ENCODE results near the gene MYL6B. TPM values are rescaled to one million over a fixed set of nuclear protein-coding genes. Genes with fewer than 3 reads are reported as not detected.

Gene MYL6B
- total and polyA plus RNA-seq, 2 donors (not counting 3 experiments of a cell fraction or from before 2014, with no cell fraction given): 135 to 185 TPM

DNA sequence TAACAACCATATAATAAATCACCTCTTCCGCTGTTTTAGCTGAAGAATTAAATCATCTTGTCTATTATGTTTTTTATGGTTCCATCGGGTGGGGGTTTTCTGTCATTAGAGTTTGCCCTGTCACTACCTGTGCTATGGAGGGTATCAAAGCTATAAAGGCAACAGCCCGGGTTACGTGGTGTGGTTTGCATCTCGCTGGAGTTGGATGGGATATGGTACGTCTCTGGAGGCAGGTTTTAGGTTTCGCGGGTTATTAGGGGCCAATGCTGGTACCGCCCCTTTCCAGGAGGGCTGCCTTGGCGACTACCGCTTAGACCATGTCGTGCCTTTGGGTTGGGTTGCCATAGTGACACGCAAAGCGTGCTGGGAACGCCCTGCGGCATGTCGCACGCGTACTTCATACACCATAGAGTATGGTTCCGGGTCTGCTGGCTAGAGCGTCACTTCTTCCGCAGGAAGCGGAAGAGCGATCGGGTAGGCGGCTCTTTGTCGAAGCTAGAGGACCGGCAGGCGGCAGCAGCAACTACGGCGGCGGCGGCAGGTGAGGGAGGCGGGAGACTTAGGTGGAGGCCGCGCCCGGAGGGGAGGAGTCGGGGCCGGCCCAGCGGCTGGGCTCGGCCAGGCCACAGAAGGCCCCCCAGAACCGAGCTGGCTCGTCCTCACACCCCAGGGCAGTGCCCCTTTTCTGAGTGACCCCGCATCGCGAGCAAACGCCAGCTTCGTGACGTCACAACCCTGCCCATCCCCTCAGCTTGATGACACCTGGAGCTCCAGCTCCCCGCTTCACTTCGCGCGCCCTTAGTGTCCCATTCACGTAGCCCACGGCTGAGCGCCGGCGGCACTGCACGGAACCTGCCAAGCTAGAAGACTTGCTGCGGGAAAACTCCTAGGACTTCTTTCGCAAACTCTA lies 34.4 kb upstream of the MYL6B start, which contains the start of gene ZC3H10:
Gene ZC3H10 (plus strand): TSS at position 489 of the 910 bp plus-strand sequence. CDS start 2,297 bp downstream, outside the sequence.
- dilution Hi-C loops (cut with MboI; ENCODE audit: extremely low pct_ligation_motif_present, low sequenced_read_pairs): no loop called here
- H3K27ac ChIP-seq (ENCODE audit: insufficient read depth, low read depth, low read length): peak within 1 kb of the TSS; percentile 86
- no peak within 1 kb of the TSS for H2AFZ ChIP-seq (ENCODE audit: low read depth, low read length)
- CTCF ChIA-PET: interaction anchor here (0.7 to 11.9 kb wide), 15 partner anchors 10 to 380 kb away, joined by 3 to 236 read pairs (median 5); partner anchors contain the start of genes ANKRD52, ESYT1, PA2G4 and RNF41
- H3K4me2 ChIP-seq (ENCODE audit: insufficient read depth, low read length): peak within 1 kb of the TSS; percentile 71
- POLR2A ChIA-PET: interaction anchor here (0.6 to 4.0 kb wide), 9 partner anchors 10 to 104 kb away, joined by 3 to 37 read pairs (median 8); partner anchors contain the start of genes ESYT1, MYL6, PA2G4 and RNF41
- H3K9me1 ChIP-seq (replicated peaks; ENCODE audit: control insufficient read depth, extremely low read depth, insufficient read depth, low read length): no peaks in the 10 kb centered on the region
- peak; percentile 99 for DNase-seq (ENCODE audit: low read depth, low spot score)
- H3K9me3 ChIP-seq (replicated peaks; ENCODE audit: control insufficient read depth, insufficient read depth, low read length): no peaks in the 10 kb centered on the region
- intact Hi-C loops (cut with micrococcal nuclease): loop anchor here (1.0 kb wide), 5 partner anchors 8 to 376 kb away; partner anchors contain the start of genes ANKRD52 and CS
- H3K9ac ChIP-seq (replicated peaks; ENCODE audit: extremely low read depth, insufficient read depth, low read length): peak within 1 kb of the TSS; percentile 95
- H3K79me2 ChIP-seq (ENCODE audit: control insufficient read depth, insufficient read depth, low read length): peaks cover 24% of the 10 kb centered on the region
- H3K4me1 ChIP-seq (ENCODE audit: control insufficient read depth, extremely low read depth, insufficient read depth, low read length): peaks cover 24% of the 10 kb centered on the region
- peak; percentile 99 for FAIRE-seq
- peak within 1 kb of the TSS; percentile 70 to 98 (median 72) for H3K4me3 ChIP-seq (replicated peaks in 1 of 3; ENCODE audit: insufficient read depth in 1 of 3, low read depth in 1 of 3, low read length in 3 of 3)
- H4K20me1 ChIP-seq (replicated peaks; ENCODE audit: control insufficient read depth, extremely low read depth, insufficient read depth, low read length): no peaks in the 10 kb centered on the region
- TF ChIP-seq MYC (IDR thresholded peaks at IDR 0.05; ENCODE audit: low read depth, low read length) (peak; percentile 92), EZH2 (IDR thresholded peaks at IDR 0.05; ENCODE audit: borderline replicate concordance, low read depth, low read length, severe bottlenecking) (no peak), POLR2AphosphoS5 (IDR thresholded peaks at IDR 0.05; ENCODE audit: insufficient read depth, low read depth, low read length) (peak; percentile 100), GATA2 (IDR thresholded peaks at IDR 0.05; ENCODE audit: insufficient read depth, insufficient read length, low read depth, low read length) (no peak), FOS (IDR thresholded peaks at IDR 0.05; ENCODE audit: borderline replicate concordance, insufficient read depth, low read length) (no peak), POLR2A (IDR thresholded peaks at IDR 0.05; ENCODE audit: low read depth, low read length) (peak; percentile 100), JUN (IDR thresholded peaks at IDR 0.05; ENCODE audit: borderline replicate concordance, insufficient read depth, insufficient read length, low read depth) (no peak)
- TF ChIP-seq, protein P1, sequence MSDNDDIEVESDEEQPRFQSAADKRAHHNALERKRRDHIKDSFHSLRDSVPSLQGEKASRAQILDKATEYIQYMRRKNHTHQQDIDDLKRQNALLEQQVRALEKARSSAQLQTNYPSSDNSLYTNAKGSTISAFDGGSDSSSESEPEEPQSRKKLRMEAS (IDR thresholded peaks at IDR 0.05; ENCODE audit: insufficient read depth, insufficient read length): peak; percentile 94
- TF ChIP-seq, protein P2, sequence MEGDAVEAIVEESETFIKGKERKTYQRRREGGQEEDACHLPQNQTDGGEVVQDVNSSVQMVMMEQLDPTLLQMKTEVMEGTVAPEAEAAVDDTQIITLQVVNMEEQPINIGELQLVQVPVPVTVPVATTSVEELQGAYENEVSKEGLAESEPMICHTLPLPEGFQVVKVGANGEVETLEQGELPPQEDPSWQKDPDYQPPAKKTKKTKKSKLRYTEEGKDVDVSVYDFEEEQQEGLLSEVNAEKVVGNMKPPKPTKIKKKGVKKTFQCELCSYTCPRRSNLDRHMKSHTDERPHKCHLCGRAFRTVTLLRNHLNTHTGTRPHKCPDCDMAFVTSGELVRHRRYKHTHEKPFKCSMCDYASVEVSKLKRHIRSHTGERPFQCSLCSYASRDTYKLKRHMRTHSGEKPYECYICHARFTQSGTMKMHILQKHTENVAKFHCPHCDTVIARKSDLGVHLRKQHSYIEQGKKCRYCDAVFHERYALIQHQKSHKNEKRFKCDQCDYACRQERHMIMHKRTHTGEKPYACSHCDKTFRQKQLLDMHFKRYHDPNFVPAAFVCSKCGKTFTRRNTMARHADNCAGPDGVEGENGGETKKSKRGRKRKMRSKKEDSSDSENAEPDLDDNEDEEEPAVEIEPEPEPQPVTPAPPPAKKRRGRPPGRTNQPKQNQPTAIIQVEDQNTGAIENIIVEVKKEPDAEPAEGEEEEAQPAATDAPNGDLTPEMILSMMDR (IDR thresholded peaks at IDR 0.05; ENCODE audit: extremely low read depth in 1 of 2, insufficient read depth in 1 of 2, low read depth in 1 of 2, low read length in 2 of 2): peak; percentile 42 to 62
- no TSS peak for BruUV-seq (replicated peaks)
- no peaks in the 10 kb centered on the region for H3K27me3 ChIP-seq (ENCODE audit: control insufficient read depth in 2 of 2, insufficient read depth in 2 of 2, low read length in 2 of 2)
- H3K36me3 ChIP-seq (ENCODE audit: control insufficient read depth in 2 of 2, extremely low read depth in 1 of 2, insufficient read depth in 2 of 2, low read length in 2 of 2): peaks cover 0 to 13% of the 10 kb centered on the region in 2 experiments
